ENCODE measurements around the gene HMG20B. TPM values are rescaled to one million over a fixed set of nuclear protein-coding genes. Genes with fewer than 3 reads are reported as not detected.

Gene HMG20B
- polyA plus RNA-seq, 1 donor (not counting 4 experiments of a cell fraction or from before 2014, with no cell fraction given), result 27.9 TPM

DNA sequence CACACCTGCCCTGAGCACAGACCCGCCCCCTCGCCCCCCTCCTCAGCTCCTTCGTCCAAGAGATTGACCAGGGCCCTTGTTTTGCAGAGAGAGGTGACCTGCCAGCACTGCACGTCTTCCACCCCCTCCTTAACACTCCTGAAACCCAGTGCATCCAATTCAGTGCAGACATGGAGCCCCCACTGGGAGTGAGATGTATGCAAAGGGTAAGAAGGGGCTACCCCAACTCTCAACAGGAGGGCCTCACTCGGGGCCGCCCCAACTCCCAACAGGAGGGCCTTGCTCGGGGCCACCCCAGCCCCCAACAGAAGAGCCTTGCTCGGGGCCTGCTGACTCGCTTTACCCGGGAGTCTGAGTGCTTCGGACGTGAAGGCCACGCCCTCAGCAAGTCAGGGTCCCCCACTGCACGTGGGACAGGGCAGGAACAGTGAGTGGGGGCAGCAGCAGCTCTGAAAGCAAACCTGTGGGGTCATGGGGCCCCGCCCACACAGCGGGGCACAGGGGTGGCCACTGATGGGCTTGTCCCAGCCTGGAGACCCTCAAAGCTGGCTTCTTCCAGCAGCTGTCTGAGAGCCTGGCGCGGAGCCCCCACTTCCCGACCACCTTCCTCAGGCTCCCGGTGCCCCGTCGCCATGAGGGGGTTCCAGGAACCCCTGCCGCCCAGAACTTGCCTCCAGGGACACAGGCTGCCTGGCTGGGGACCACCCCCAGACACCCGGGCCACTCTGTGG, 48.2 kb downstream of the HMG20B start:
- Histone ChIP-seq H3K36me3 (ENCODE audit: control insufficient read depth in 2 of 2, extremely low read depth in 1 of 2, insufficient read depth in 2 of 2, low read length in 2 of 2) (peaks cover 3 to 19% of the 10 kb centered on the region in 2 experiments), H3K4me1 (ENCODE audit: control insufficient read depth, extremely low read depth, insufficient read depth, low read length) (peaks cover 13% of the 10 kb centered on the region), H3K4me3 (ENCODE audit: control insufficient read depth in 2 of 3, extremely low read depth in 1 of 3, insufficient read depth in 2 of 3, low read depth in 1 of 3, low read length in 3 of 3) (no peak overlapping the region), H3K79me2 (ENCODE audit: control insufficient read depth, insufficient read depth, low read length) (peaks cover 25% of the 10 kb centered on the region), H2AFZ (ENCODE audit: control insufficient read depth, low read length) (no peak overlapping the region), H3K27ac (ENCODE audit: control insufficient read depth, insufficient read depth, low read length) (no peak overlapping the region), H3K9ac (ENCODE audit: control insufficient read depth, extremely low read depth, insufficient read depth, low read length) (no peak overlapping the region), H3K4me2 (ENCODE audit: control insufficient read depth, extremely low read depth, insufficient read depth, low read depth, low read length) (no peak overlapping the region), H3K27me3 (ENCODE audit: control insufficient read depth, extremely low read depth, insufficient read depth, low read length) (no peaks in the 10 kb centered on the region), H3K9me3 (ENCODE audit: control insufficient read depth, low read depth, low read length) (no peaks in the 10 kb centered on the region), H4K20me1 (ENCODE audit: control insufficient read depth, extremely low read depth, insufficient read depth, low read length) (no peaks in the 10 kb centered on the region), H3K9me1 (ENCODE audit: control insufficient read depth, extremely low read depth, insufficient read depth, low read length) (no peaks in the 10 kb centered on the region)
- no peak for TF ChIP-seq EZH2 (IDR thresholded peaks at IDR 0.05; ENCODE audit: low read length)
- TF ChIP-seq, protein P1, sequence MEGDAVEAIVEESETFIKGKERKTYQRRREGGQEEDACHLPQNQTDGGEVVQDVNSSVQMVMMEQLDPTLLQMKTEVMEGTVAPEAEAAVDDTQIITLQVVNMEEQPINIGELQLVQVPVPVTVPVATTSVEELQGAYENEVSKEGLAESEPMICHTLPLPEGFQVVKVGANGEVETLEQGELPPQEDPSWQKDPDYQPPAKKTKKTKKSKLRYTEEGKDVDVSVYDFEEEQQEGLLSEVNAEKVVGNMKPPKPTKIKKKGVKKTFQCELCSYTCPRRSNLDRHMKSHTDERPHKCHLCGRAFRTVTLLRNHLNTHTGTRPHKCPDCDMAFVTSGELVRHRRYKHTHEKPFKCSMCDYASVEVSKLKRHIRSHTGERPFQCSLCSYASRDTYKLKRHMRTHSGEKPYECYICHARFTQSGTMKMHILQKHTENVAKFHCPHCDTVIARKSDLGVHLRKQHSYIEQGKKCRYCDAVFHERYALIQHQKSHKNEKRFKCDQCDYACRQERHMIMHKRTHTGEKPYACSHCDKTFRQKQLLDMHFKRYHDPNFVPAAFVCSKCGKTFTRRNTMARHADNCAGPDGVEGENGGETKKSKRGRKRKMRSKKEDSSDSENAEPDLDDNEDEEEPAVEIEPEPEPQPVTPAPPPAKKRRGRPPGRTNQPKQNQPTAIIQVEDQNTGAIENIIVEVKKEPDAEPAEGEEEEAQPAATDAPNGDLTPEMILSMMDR (optimal IDR thresholded peaks at IDR 0.05 in 1 of 3, IDR thresholded peaks at IDR 0.05 in 1 of 3, conservative IDR thresholded peaks at IDR 0.05 in 1 of 3; ENCODE audit: extremely low read depth in 1 of 3, insufficient read depth in 2 of 3, low read length in 3 of 3), result no peak
- dilution Hi-C loops (cut with MboI; ENCODE audit: extremely low pct_ligation_motif_present, low sequenced_read_pairs), result no loop called here
- FAIRE-seq (no peak), DNase-seq (ENCODE audit: low read depth, low spot score) (no peak)

DNA sequence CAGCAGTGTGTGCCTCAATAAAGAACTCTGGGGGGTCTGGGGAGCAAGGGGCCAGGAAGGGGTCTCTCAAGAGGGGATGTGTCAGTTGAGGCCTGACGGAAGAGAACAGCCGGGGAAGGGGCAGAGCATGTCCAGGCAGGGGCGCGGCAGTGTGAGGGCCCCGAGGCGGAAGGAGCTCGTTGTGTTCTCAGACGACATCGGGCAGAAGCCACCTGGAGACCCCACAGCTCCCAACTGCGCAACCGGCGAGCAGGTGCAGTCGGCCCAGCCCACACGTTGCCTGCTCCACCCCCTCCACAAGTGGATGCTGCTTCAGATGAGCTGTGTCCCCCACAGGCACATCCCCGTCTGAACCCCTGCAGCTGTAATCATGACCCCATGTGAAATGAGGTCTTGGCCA, 48.9 kb downstream of the HMG20B start:
- Histone ChIP-seq H3K9me1 (ENCODE audit: control insufficient read depth, extremely low read depth, insufficient read depth, low read length) (no peaks in the 10 kb centered on the region), H3K36me3 (ENCODE audit: control insufficient read depth in 2 of 2, extremely low read depth in 1 of 2, insufficient read depth in 2 of 2, low read length in 2 of 2) (peaks cover 3 to 19% of the 10 kb centered on the region in 2 experiments), H3K27ac (ENCODE audit: control insufficient read depth, insufficient read depth, low read length) (no peak overlapping the region), H4K20me1 (ENCODE audit: control insufficient read depth, extremely low read depth, insufficient read depth, low read length) (no peaks in the 10 kb centered on the region), H3K4me2 (ENCODE audit: control insufficient read depth, extremely low read depth, insufficient read depth, low read depth, low read length) (no peak overlapping the region), H3K4me1 (ENCODE audit: control insufficient read depth, extremely low read depth, insufficient read depth, low read length) (peaks cover 13% of the 10 kb centered on the region), H3K9me3 (ENCODE audit: control insufficient read depth, low read depth, low read length) (no peaks in the 10 kb centered on the region), H3K27me3 (ENCODE audit: control insufficient read depth, extremely low read depth, insufficient read depth, low read length) (no peaks in the 10 kb centered on the region), H3K79me2 (ENCODE audit: control insufficient read depth, insufficient read depth, low read length) (peaks cover 31% of the 10 kb centered on the region), H3K9ac (ENCODE audit: control insufficient read depth, extremely low read depth, insufficient read depth, low read length) (no peak overlapping the region), H3K4me3 (ENCODE audit: control insufficient read depth in 2 of 3, extremely low read depth in 1 of 3, insufficient read depth in 2 of 3, low read depth in 1 of 3, low read length in 3 of 3) (no peak overlapping the region), H2AFZ (ENCODE audit: control insufficient read depth, low read length) (no peak overlapping the region)
- TF ChIP-seq, protein P1 (optimal IDR thresholded peaks at IDR 0.05 in 1 of 3, IDR thresholded peaks at IDR 0.05 in 1 of 3, conservative IDR thresholded peaks at IDR 0.05 in 1 of 3; ENCODE audit: extremely low read depth in 1 of 3, insufficient read depth in 2 of 3, low read length in 3 of 3), result no peak
- TF ChIP-seq EZH2 (IDR thresholded peaks at IDR 0.05; ENCODE audit: low read length), result no peak
- FAIRE-seq (no peak), DNase-seq (ENCODE audit: low read depth, low spot score) (no peak)
- dilution Hi-C loops (cut with MboI; ENCODE audit: extremely low pct_ligation_motif_present, low sequenced_read_pairs), result no loop called here

Measured in keratinocyte (primary cell).